ENCODE measurements around the gene SLC34A1.
A peak's percentile ranks its signal among the peaks of the same experiment; 100 is the strongest.
"Not testable (repeated sequence)": the region's sequence is repeated elsewhere in the genome, so short reads cannot be mapped to it uniquely, and the experiment has no call there.

Gene SLC34A1

GRCh38 chr5:177403102-177403791 lies 19.0 kb downstream of the SLC34A1 start:
- Histone ChIP-seq H3K27me3 (ENCODE audit: control insufficient read depth, insufficient read depth, low read length) (peaks cover 82% of the 10 kb centered on the region), H3K9me3 (ENCODE audit: control insufficient read depth, insufficient read depth, low read depth, low read length) (no peaks in the 10 kb centered on the region), H3K4me1 (ENCODE audit: control insufficient read depth, insufficient read depth, low read length) (peaks cover 14% of the 10 kb centered on the region), H3K4me3 (ENCODE audit: low read depth, low read length) (peak overlapping the region; percentile 60), H3K36me3 (ENCODE audit: control insufficient read depth, insufficient read depth, low read length) (no peaks in the 10 kb centered on the region), H3K27ac (ENCODE audit: low read depth, low read length) (no peak overlapping the region), H3K9ac (ENCODE audit: low read length) (peak overlapping the region; percentile 52)

GRCh38 chr5:177403792-177404640 lies 19.8 kb downstream of the SLC34A1 start:
- peak overlapping the region; percentile 19 for H3K9ac ChIP-seq (ENCODE audit: low read length)
- peaks cover 14% of the 10 kb centered on the region for H3K4me1 ChIP-seq (ENCODE audit: control insufficient read depth, insufficient read depth, low read length)
- no peak overlapping the region for H3K27ac ChIP-seq (ENCODE audit: low read depth, low read length)
- H3K36me3 ChIP-seq (ENCODE audit: control insufficient read depth, insufficient read depth, low read length): no peaks in the 10 kb centered on the region
- peak overlapping the region; percentile 60 for H3K4me3 ChIP-seq (ENCODE audit: low read depth, low read length)
- peaks cover 90% of the 10 kb centered on the region for H3K27me3 ChIP-seq (ENCODE audit: control insufficient read depth, insufficient read depth, low read length)
- H3K9me3 ChIP-seq (ENCODE audit: control insufficient read depth, insufficient read depth, low read depth, low read length): no peaks in the 10 kb centered on the region

- Histone ChIP-seq H3K9ac (ENCODE audit: low read length) (no peak overlapping the region), H3K9me3 (ENCODE audit: control insufficient read depth, insufficient read depth, low read depth, low read length) (no peaks in the 10 kb centered on the region), H3K4me3 (ENCODE audit: low read depth, low read length) (peak overlapping the region; percentile 60), H3K4me1 (ENCODE audit: control insufficient read depth, insufficient read depth, low read length) (peaks cover 14% of the 10 kb centered on the region), H3K27ac (ENCODE audit: low read depth, low read length) (no peak overlapping the region), H3K36me3 (ENCODE audit: control insufficient read depth, insufficient read depth, low read length) (no peaks in the 10 kb centered on the region), H3K27me3 (ENCODE audit: control insufficient read depth, insufficient read depth, low read length) (peaks cover 91% of the 10 kb centered on the region)
These were observed 20.5 kb downstream of the SLC34A1 start for GRCh38 chr5:177404641-177405179.

GRCh38 chr5:177405312-177405711 lies 21.1 kb downstream of the SLC34A1 start:
- H3K27me3 ChIP-seq (ENCODE audit: control insufficient read depth, insufficient read depth, low read length): peaks cover 85% of the 10 kb centered on the region
- no peak overlapping the region for H3K4me3 ChIP-seq (ENCODE audit: low read depth, low read length)
- H3K4me1 ChIP-seq (ENCODE audit: control insufficient read depth, insufficient read depth, low read length): peaks cover 14% of the 10 kb centered on the region
- H3K27ac ChIP-seq (ENCODE audit: low read depth, low read length): no peak overlapping the region
- H3K36me3 ChIP-seq (ENCODE audit: control insufficient read depth, insufficient read depth, low read length): no peaks in the 10 kb centered on the region
- H3K9me3 ChIP-seq (ENCODE audit: control insufficient read depth, insufficient read depth, low read depth, low read length): no peaks in the 10 kb centered on the region
- H3K9ac ChIP-seq (ENCODE audit: low read length): no peak overlapping the region

GRCh38 chr5:177405805-177406204 lies 21.6 kb downstream of the SLC34A1 start:
- H3K27me3 ChIP-seq (ENCODE audit: control insufficient read depth, insufficient read depth, low read length): peaks cover 80% of the 10 kb centered on the region
- H3K4me3 ChIP-seq (ENCODE audit: low read depth, low read length): no peak overlapping the region
- H3K4me1 ChIP-seq (ENCODE audit: control insufficient read depth, insufficient read depth, low read length): peaks cover 14% of the 10 kb centered on the region
- no peaks in the 10 kb centered on the region for H3K9me3 ChIP-seq (ENCODE audit: control insufficient read depth, insufficient read depth, low read depth, low read length)
- H3K36me3 ChIP-seq (ENCODE audit: control insufficient read depth, insufficient read depth, low read length): no peaks in the 10 kb centered on the region
- no peak overlapping the region for H3K9ac ChIP-seq (ENCODE audit: low read length)
- no peak overlapping the region for H3K27ac ChIP-seq (ENCODE audit: low read depth, low read length)

- H3K27ac ChIP-seq (ENCODE audit: low read depth, low read length): no peak within 1 kb of the TSS
- no peaks in the 10 kb centered on the region for H3K36me3 ChIP-seq (ENCODE audit: control insufficient read depth, insufficient read depth, low read length)
- no peaks in the 10 kb centered on the region for H3K9me3 ChIP-seq (ENCODE audit: control insufficient read depth, insufficient read depth, low read depth, low read length)
- H3K9ac ChIP-seq (ENCODE audit: low read length): no peak within 1 kb of the TSS
- H3K27me3 ChIP-seq (ENCODE audit: control insufficient read depth, insufficient read depth, low read length): peaks cover 64% of the 10 kb centered on the region
- no peak within 1 kb of the TSS for H3K4me3 ChIP-seq (ENCODE audit: low read depth, low read length)
- H3K4me1 ChIP-seq (ENCODE audit: control insufficient read depth, insufficient read depth, low read length): 0 out of 2 replicates have a peak, but pooled peaks cover 6% of the 10 kb centered on the region
These were observed 25.0 kb downstream of the SLC34A1 start, which contains the start of gene F12 for GRCh38 chr5:177409043-177409801. Gene F12 (minus strand): TSS chr5:177409564. CDS start chr5:177409527, 37 bp downstream.

GRCh38 chr5:177410575-177410974 lies 26.3 kb downstream of the SLC34A1 start:
- no peak overlapping the region for H3K9ac ChIP-seq (ENCODE audit: low read length)
- H3K27ac ChIP-seq (ENCODE audit: low read depth, low read length): no peak overlapping the region
- H3K36me3 ChIP-seq (ENCODE audit: control insufficient read depth, insufficient read depth, low read length): no peaks in the 10 kb centered on the region
- no peaks in the 10 kb centered on the region for H3K9me3 ChIP-seq (ENCODE audit: control insufficient read depth, insufficient read depth, low read depth, low read length)
- peaks cover 51% of the 10 kb centered on the region for H3K27me3 ChIP-seq (ENCODE audit: control insufficient read depth, insufficient read depth, low read length)
- H3K4me1 ChIP-seq (ENCODE audit: control insufficient read depth, insufficient read depth, low read length): no peaks in the 10 kb centered on the region
- no peak overlapping the region for H3K4me3 ChIP-seq (ENCODE audit: low read depth, low read length)

- no peaks in the 10 kb centered on the region for H3K4me1 ChIP-seq (ENCODE audit: control insufficient read depth, insufficient read depth, low read length)
These were observed 28.5 kb downstream of the SLC34A1 start for GRCh38 chr5:177412603-177413233.

GRCh38 chr5:177414481-177414880 lies 30.2 kb downstream of the SLC34A1 start:
- Histone ChIP-seq H3K4me3 (ENCODE audit: low read depth, low read length) (no peak overlapping the region), H3K36me3 (ENCODE audit: control insufficient read depth, insufficient read depth, low read length) (no peaks in the 10 kb centered on the region), H3K9ac (ENCODE audit: low read length) (no peak overlapping the region), H3K27ac (ENCODE audit: low read depth, low read length) (no peak overlapping the region), H3K27me3 (ENCODE audit: control insufficient read depth, insufficient read depth, low read length) (peaks cover 19% of the 10 kb centered on the region), H3K9me3 (ENCODE audit: control insufficient read depth, insufficient read depth, low read depth, low read length) (no peaks in the 10 kb centered on the region), H3K4me1 (ENCODE audit: control insufficient read depth, insufficient read depth, low read length) (no peaks in the 10 kb centered on the region)

More at GRCh38 chr5:177412603-177413233, 28.5 kb downstream of the SLC34A1 start:
- Histone ChIP-seq H3K27me3 (ENCODE audit: control insufficient read depth, insufficient read depth, low read length) (peaks cover 34% of the 10 kb centered on the region), H3K36me3 (ENCODE audit: control insufficient read depth, insufficient read depth, low read length) (no peaks in the 10 kb centered on the region), H3K9ac (ENCODE audit: low read length) (no peak overlapping the region), H3K9me3 (ENCODE audit: control insufficient read depth, insufficient read depth, low read depth, low read length) (no peaks in the 10 kb centered on the region), H3K27ac (ENCODE audit: low read depth, low read length) (no peak overlapping the region), H3K4me3 (ENCODE audit: low read depth, low read length) (no peak overlapping the region)

GRCh38 chr5:177417081-177417480 lies 32.8 kb downstream of the SLC34A1 start:
- not testable (repeated sequence) for H3K36me3 ChIP-seq (ENCODE audit: control insufficient read depth, insufficient read depth, low read length); H3K9ac ChIP-seq (ENCODE audit: low read length); H3K27ac ChIP-seq (ENCODE audit: low read depth, low read length); H3K4me1 ChIP-seq (ENCODE audit: control insufficient read depth, insufficient read depth, low read length); H3K4me3 ChIP-seq (ENCODE audit: low read depth, low read length); H3K9me3 ChIP-seq (ENCODE audit: control insufficient read depth, insufficient read depth, low read depth, low read length)
- peaks cover 16% of the 10 kb centered on the region for H3K27me3 ChIP-seq (ENCODE audit: control insufficient read depth, insufficient read depth, low read length)

All from HUES6 (cell line).